ENCODE results near the gene MB21D2.
"Not testable (repeated sequence)": the region's sequence is repeated elsewhere in the genome, so short reads cannot be mapped to it uniquely, and the experiment has no call there.

Gene MB21D2

DNA sequence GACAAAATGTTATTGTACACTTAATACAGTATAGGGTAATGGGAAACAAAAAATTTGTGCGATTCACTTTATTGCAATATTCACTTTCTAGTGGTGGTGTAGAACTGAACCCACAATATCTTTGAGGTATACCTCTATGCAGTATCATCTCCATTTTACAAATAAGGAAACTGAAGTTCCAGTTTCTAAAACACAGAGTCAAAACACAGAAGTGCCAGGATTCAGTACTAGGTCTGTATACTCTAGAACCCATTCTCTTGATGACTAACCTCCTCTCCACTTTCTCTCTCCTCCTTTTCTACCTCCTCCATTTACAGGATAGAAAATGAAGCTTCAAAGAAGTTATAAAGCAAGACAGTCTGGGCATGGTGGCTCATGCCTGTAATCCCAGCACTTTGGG lies 62.2 kb downstream of the MB21D2 start:
- DNase-seq: no peak

GRCh38 chr3:192851821-192852372 lies 65.8 kb downstream of the MB21D2 start:
- DNase-seq: peak; percentile 86

GRCh38 chr3:192850451-192850981 lies 67.1 kb downstream of the MB21D2 start:
- no peak for DNase-seq

- DNase-seq: not testable (repeated sequence)
These were observed 67.8 kb downstream of the MB21D2 start for GRCh38 chr3:192849821-192850220.

GRCh38 chr3:192848371-192849233 lies 69.1 kb downstream of the MB21D2 start:
- DNase-seq: no peak

GRCh38 chr3:192847941-192848340 lies 69.7 kb downstream of the MB21D2 start:
- DNase-seq: no peak

- no peak for DNase-seq
These were observed 72.2 kb downstream of the MB21D2 start for GRCh38 chr3:192845526-192845855.

- DNase-seq: peak; percentile 15
These were observed 72.7 kb downstream of the MB21D2 start for GRCh38 chr3:192844836-192845525.

- no peak for DNase-seq
These were observed 73.2 kb downstream of the MB21D2 start for GRCh38 chr3:192844486-192844765.

- DNase-seq: peak; percentile 30
These were observed 73.8 kb downstream of the MB21D2 start for GRCh38 chr3:192843723-192844485.

GRCh38 chr3:192843119-192843518 lies 74.5 kb downstream of the MB21D2 start:
- no peak for DNase-seq

- DNase-seq: no peak
These were observed 74.9 kb downstream of the MB21D2 start for GRCh38 chr3:192842711-192843110.

DNA sequence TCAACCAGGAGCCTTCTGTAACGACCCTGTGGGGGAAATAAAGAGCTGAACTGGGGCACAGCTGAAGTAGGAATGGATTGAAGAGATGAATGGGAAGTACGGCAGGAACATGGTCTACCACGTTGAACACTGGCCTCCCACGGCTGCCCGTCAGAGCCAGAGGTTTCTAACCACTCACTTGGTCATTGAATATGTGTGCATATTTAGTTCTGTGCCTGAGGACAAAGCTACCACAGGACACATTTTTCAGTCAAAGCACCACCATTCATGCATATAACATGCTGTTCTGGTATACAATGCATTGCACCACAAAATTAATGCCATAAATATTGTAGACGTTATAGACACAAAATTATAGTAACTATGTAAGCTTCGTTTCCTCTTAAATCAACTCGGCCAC lies 75.5 kb downstream of the MB21D2 start:
- no peak for DNase-seq

DNA sequence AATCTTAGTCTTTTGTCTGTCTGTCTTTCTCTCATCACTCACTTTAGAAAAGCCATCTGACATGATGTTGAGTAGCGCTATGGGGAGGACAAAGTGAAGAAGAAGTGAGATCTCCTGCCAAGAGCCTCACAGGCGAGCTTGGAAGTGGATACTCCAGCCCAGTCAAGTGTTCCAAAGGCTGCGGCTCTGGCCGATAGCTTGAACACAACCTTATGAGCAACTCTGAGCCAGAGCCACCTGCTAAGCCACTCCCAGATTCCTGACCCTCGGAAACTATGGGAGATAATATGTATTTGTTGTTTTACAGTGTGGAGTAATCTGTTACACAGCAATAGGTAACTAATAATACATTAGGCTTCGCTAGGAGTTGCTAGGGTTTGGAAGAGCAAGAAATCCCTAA lies 76.2 kb downstream of the MB21D2 start:
- peak; percentile 73 for DNase-seq

DNA sequence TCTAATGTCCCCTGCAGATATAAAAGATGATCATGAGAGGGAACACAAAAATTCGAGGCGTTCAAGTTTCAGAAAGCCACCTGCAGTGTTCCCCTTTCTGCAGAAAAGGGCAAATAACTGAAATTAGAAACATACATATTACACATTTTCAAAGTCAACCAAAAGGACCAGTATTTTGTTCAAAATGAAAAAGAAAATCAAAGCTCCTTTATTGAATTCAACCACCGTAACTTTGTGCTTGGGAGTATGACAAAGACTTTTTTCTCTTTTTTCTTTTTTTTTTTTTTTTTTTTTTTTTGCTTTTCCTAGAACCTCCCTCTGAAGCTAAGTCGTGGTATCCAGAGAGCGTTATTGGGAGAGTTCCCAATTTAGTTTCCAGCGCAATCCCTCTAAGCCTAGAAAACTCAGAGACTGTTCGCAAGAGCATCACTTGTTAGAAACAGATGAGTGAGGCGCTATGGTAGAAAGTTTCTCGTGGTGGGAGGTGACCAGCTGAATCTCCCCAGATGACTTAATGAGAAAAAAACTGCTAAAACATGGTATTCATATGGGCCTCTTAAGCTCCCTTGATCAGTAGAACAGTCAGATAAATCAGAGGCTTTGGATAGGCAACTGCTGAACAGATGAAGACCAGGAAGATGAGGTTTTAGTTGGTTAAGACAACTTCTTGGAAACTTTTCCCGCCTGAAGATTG lies 77.4 kb downstream of the MB21D2 start:
- DNase-seq: no peak

DNA sequence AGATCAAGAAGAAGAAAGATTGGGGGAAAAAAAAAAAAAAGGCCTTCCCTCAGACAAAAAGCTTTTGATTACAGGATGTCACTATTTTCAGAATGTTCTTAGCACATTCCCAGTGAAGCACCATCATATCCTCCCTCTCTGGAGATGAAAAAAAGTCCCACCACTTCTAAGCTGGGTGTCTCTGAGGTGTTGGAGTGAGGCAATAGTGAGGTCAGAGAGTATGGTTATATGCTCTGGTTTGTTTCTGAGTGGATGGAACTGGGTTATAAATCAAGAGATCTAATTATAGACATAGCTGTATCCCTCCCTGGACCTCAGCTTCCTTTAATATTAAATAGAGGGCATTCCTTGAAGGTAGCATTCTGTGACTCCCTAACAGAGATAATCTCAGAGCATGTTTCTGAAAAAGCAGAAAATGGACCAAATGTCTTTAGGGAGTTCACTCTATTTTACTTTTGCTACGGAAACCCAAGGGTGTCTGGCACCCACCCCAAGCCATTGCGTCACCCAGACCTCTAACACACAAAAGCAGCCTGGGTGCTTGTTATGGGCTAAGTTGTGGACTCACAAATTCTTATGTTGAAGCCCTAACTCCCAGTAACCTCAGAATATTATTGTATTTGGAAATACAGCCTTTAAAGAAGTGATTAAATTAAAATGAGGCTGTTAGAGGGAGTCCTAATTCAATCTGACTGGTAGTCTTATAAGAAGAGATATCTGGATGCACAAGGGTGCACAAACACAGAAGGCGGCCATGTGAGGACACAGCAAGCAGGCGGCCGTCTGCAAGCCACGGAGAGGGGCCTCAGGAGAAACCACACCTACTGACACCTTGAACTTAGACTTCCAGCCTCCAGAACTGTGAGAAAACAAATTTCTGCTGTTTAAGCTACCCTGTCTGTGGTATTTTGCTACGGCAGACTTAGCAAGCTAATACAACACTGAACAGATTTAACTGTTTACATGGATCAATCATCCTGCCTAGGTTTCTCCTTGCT lies 81.5 kb downstream of the MB21D2 start:
- no peak for DNase-seq

DNA sequence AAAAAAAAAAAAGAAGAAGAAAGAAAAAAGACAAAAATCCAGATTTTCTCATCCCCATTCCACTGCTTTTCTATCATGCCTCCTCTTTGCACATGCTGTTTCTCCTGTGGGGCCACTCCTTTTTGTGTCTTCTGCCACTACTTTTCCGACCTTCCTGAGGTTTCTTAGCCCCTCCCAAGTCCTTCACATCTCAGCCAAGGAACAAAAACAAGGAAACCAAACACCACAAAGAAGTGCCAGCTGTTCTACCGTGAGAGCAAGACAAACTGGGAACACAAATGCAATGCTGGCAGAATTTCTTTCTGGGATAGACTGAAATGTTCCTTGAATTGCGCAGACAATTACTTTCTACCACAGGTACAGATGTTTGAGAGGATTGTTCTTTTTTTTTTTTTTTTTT lies 83.2 kb downstream of the MB21D2 start:
- no peak for DNase-seq

- DNase-seq: no peak
These were observed 84.3 kb downstream of the MB21D2 start for GRCh38 chr3:192833177-192833890.

- no peak for DNase-seq
These were observed 85.8 kb downstream of the MB21D2 start for GRCh38 chr3:192831801-192832347.

DNA sequence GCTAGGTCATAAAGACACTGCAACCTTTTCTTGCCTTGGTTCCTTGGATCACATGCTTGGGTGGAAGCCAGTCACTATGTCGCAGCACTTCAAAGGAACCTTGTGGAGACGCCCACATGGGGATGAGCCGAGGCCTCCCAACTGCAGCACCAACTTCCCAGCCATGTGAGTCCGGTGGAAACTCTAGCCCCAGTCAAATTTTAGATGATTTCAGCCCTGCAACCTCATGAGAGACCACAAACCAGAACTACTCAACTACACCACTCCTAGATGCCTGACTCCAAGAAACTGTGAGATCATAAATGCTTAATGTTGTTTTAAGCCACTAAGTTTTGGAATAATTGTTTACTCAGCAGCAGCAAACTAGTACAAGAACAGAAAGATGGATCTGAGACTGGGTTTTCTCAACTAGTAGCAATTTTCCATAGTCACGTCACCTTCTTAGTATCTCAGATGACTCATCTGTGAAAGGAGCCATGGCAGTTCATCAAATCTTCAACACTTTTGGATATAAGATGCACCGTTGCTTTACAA lies 86.5 kb downstream of the MB21D2 start:
- DNase-seq: no peak

All from NCI-H510A treated with DMSO at 0.1 percent for 48 hours (cell line).